SK-N-MC (cell line): ENCODE data around the gene TSEN2.

Experiments used
- EZH2 ChIP-seq: fragments of 200-600 bp; sonication (generic); IDR thresholded peaks from one replicate; pipeline ENCODE4 v1.6.1; 2017; ENCODE audit warnings: antibody characterized with exemption
- FOXP2 ChIP-seq: optimal IDR thresholded peaks from 2 replicates; pipeline ENCODE3; 2011; ENCODE audit warnings: mild to moderate bottlenecking, moderate library complexity; ENCODE audit not compliant: insufficient read depth; ENCODE audit errors: extremely low read length, control extremely low read depth
- POLR2AphosphoS5 ChIP-seq: IDR thresholded peaks from 2 replicates; pipeline ENCODE4 v1.6.1; 2012; ENCODE audit warnings: mild to moderate bottlenecking, low read depth, low read length, borderline replicate concordance

- TF ChIP-seq EZH2 (no peak), POLR2AphosphoS5 (no peak), FOXP2 (no peak)
Observed at GRCh38 chr3:12558706-12559105, 74.4 kb downstream of the TSEN2 start.
